PFSK-1 (cell line): ENCODE data around the gene SLC28A1.

Experiments used
- FOXP2 ChIP-seq: optimal IDR thresholded peaks from 2 replicates; pipeline ENCODE3; 2011; ENCODE audit warnings: borderline replicate concordance, control low read depth, inconsistent platforms; ENCODE audit not compliant: insufficient read depth; ENCODE audit errors: extremely low read length, extremely low read depth
- POLR2AphosphoS5 ChIP-seq: IDR thresholded peaks from 2 replicates; pipeline ENCODE4 v1.6.1; 2012; ENCODE audit warnings: low read depth, mild to moderate bottlenecking, control low read depth, low read length, moderate library complexity
- REST ChIP-seq, 2 experiments: IDR thresholded peaks; 2 replicates each; pipeline versions ENCODE4 v1.6.1 to v1.8.0; 2011 to 2012; ENCODE audit warnings: low read depth in 2 of 2, low read length in 2 of 2, control low read depth in 1 of 2, inconsistent platforms in 1 of 2, mild to moderate bottlenecking in 1 of 2, moderate library complexity in 1 of 2; ENCODE audit not compliant: insufficient read depth in 1 of 2
- SIN3A ChIP-seq: IDR thresholded peaks from 2 replicates; pipeline ENCODE4 v1.6.1; 2012; ENCODE audit warnings: mild to moderate bottlenecking, low read length, moderate library complexity, borderline replicate concordance; ENCODE audit not compliant: insufficient read depth
- TAF1 ChIP-seq: IDR thresholded peaks from 2 replicates; pipeline ENCODE4 v1.6.1; 2012; ENCODE audit warnings: low read length, control low read depth, borderline replicate concordance; ENCODE audit not compliant: insufficient read depth

- TF ChIP-seq REST (IDR thresholded peaks at IDR 0.05; ENCODE audit: insufficient read depth in 1 of 2, low read depth in 2 of 2, low read length in 2 of 2) (no peak), POLR2AphosphoS5 (no peak), TAF1 (no peak), SIN3A (no peak), FOXP2 (no peak)
Observed at GRCh38 chr15:84836844-84837243, 47.6 kb upstream of the SLC28A1 start.
